ELF-1 (cell line): Measurements from ENCODE around the gene HOOK2.
A peak's percentile ranks its signal among the peaks of the same experiment; 100 is the strongest.
"Not testable (repeated sequence)": the region's sequence is repeated elsewhere in the genome, so short reads cannot be mapped to it uniquely, and the experiment has no call there.

Source experiments
- DNase-seq: peaks from one replicate; pipeline ENCODE4 v3.0.0-alpha.2; 2016; ENCODE audit warnings: low read depth, low spot score

HOOK2 gene

GRCh38 chr19:12721656-12722565, 53.4 kb downstream of the HOOK2 start:
- peak; percentile 66 for DNase-seq

- DNase-seq, result peak; percentile 27
Measured at GRCh38 chr19:12720851-12721655, 54.3 kb downstream of the HOOK2 start.

GRCh38 chr19:12720296-12720695, 55.1 kb downstream of the HOOK2 start:
- no peak for DNase-seq

GRCh38 chr19:12715929-12716328, 59.4 kb downstream of the HOOK2 start:
- no peak for DNase-seq

GRCh38 chr19:12715102-12715501, 60.2 kb downstream of the HOOK2 start:
- no peak for DNase-seq

- DNase-seq, result not testable (repeated sequence)
Measured at GRCh38 chr19:12713304-12713703, 62.0 kb downstream of the HOOK2 start.
